Neural cell (in vitro differentiated cells): Measurements from ENCODE around the gene AFF3. TPM values are rescaled to one million over a fixed set of nuclear protein-coding genes. Genes with fewer than 3 reads are reported as not detected.

ENCODE experiments used
- H2AFZ ChIP-seq: fragments of 200-600, 300-800 bp; sonication (generic), shearing (Covaris generic); 2 replicates; pipeline ENCODE4 v1.6.0; 2014; ENCODE audit warnings: low read depth, mild to moderate bottlenecking, antibody characterized with exemption, low read length, moderate library complexity
- H3F3A ChIP-seq: fragments of 200-600 bp; shearing (Covaris generic); 2 replicates; pipeline ENCODE4 v1.6.1; 2016; ENCODE audit warnings: mild to moderate bottlenecking, moderate library complexity, mixed read lengths, antibody characterized with exemption, low read length; ENCODE audit not compliant: insufficient read depth, poor library complexity, severe bottlenecking
- H3K27ac ChIP-seq: fragments of 200-600, 300-800 bp; sonication (generic), shearing (Covaris generic); 2 replicates; pipeline ENCODE4 v1.5.1; 2014; ENCODE audit warnings: mild to moderate bottlenecking, low read length, moderate library complexity
- H3K27me3 ChIP-seq: fragments of 300-800, 200-600 bp; sonication (generic), shearing (Covaris generic); 2 replicates; pipeline ENCODE4 v1.6.0; 2014; ENCODE audit warnings: mild to moderate bottlenecking, low read depth, low read length, moderate library complexity; ENCODE audit not compliant: insufficient read depth
- H3K36me3 ChIP-seq: fragments of 300-800, 200-600 bp; sonication (generic), shearing (Covaris generic); 2 replicates; pipeline ENCODE4 v1.5.1; 2014; ENCODE audit warnings: mild to moderate bottlenecking, antibody characterized with exemption, low read length, moderate library complexity; ENCODE audit not compliant: insufficient read depth
- H3K4me2 ChIP-seq: fragments of 300-800, 200-600 bp; sonication (generic), shearing (Covaris generic); 2 replicates; pipeline ENCODE4 v1.6.0; 2014; ENCODE audit warnings: mild to moderate bottlenecking, low read length
- H3K4me3 ChIP-seq: fragments of 300-800, 200-600 bp; sonication (generic), shearing (Covaris generic); 2 replicates; pipeline ENCODE4 v1.5.1; 2014; ENCODE audit warnings: mild to moderate bottlenecking, low read length, moderate library complexity
- H3K79me2 ChIP-seq: fragments of 200-600 bp; shearing (Covaris generic); replicated peaks from 2 replicates; pipeline ENCODE4 v1.6.0; 2014; ENCODE audit warnings: mild to moderate bottlenecking, low read length, moderate library complexity; ENCODE audit not compliant: insufficient read depth
- H3K9ac ChIP-seq: fragments of 300-800, 200-600 bp; sonication (generic), shearing (Covaris generic); 2 replicates; pipeline ENCODE4 v1.6.1; 2016; ENCODE audit warnings: mild to moderate bottlenecking, low read length, mixed read lengths
- H3K9me2 ChIP-seq: fragments of 200-600 bp; shearing (Covaris generic); 2 replicates; pipeline ENCODE4 v1.6.1; 2016; ENCODE audit warnings: mild to moderate bottlenecking, low read length, mixed read lengths; ENCODE audit not compliant: insufficient read depth
- H3K9me3 ChIP-seq: fragments of 200-600, 300-800 bp; sonication (generic), shearing (Covaris generic); 2 replicates; pipeline ENCODE4 v1.6.1; 2016; ENCODE audit warnings: mild to moderate bottlenecking, mixed run types, low read length, moderate library complexity, mixed read lengths
- H4K20me1 ChIP-seq: fragments of 200-600 bp; shearing (Covaris generic); 2 replicates; pipeline ENCODE4 v1.6.1; 2016; ENCODE audit warnings: mild to moderate bottlenecking, mixed run types; ENCODE audit not compliant: insufficient read depth
- CTCF ChIP-seq: fragments of 450-650 bp; IDR thresholded peaks from 2 replicates; pipeline ENCODE4 v1.5.1; 2014; ENCODE audit warnings: antibody characterized with exemption, mild to moderate bottlenecking, moderate library complexity; ENCODE audit not compliant: poor library complexity, severe bottlenecking
- EP300 ChIP-seq: fragments of 450-650 bp; conservative IDR thresholded peaks from 2 replicates; pipeline ENCODE4 v1.6.1; 2014; ENCODE audit warnings: antibody characterized with exemption, mild to moderate bottlenecking, moderate library complexity; ENCODE audit not compliant: poor library complexity, severe bottlenecking
- EZH2 ChIP-seq: fragments of 200-600, 300-800 bp; shearing (Covaris generic), sonication (generic); IDR thresholded peaks from 2 replicates; pipeline ENCODE4 v1.6.1; 2014; ENCODE audit warnings: antibody characterized with exemption, low read length, borderline replicate concordance, mild to moderate bottlenecking; ENCODE audit not compliant: insufficient read depth, poor library complexity, severe bottlenecking
- MXI1 ChIP-seq: fragments of 450-650 bp; conservative IDR thresholded peaks from 2 replicates; pipeline ENCODE4 v1.6.1; 2014; ENCODE audit warnings: antibody characterized with exemption, mild to moderate bottlenecking; ENCODE audit not compliant: poor library complexity, severe bottlenecking
- POLR2AphosphoS5 ChIP-seq: IDR thresholded peaks from 2 replicates; pipeline ENCODE4 v1.6.1; 2012
- RAD21 ChIP-seq: fragments of 450-650 bp; conservative IDR thresholded peaks from 2 replicates; pipeline ENCODE4 v1.6.1; 2014; ENCODE audit warnings: antibody characterized with exemption, mild to moderate bottlenecking, moderate library complexity
- REST ChIP-seq: IDR thresholded peaks from 2 replicates; pipeline ENCODE4 v1.6.1; 2012; ENCODE audit warnings: borderline replicate concordance
- SMC3 ChIP-seq: fragments of 450-650 bp; conservative IDR thresholded peaks from 2 replicates; pipeline ENCODE4 v1.6.1; 2014; ENCODE audit warnings: antibody characterized with exemption, mild to moderate bottlenecking, moderate library complexity; ENCODE audit not compliant: poor library complexity
- TAF1 ChIP-seq: IDR thresholded peaks from 2 replicates; pipeline ENCODE4 v1.6.1; 2012; ENCODE audit warnings: low read depth
- polyA plus RNA-seq: library from polyadenylated mRNA; depleted of rRNA; stranded (reverse); fragments of >200 nt; gene quantifications from 2 replicates; pipeline ENCODE4 v1.2.3, GENCODE V29; 2014

Gene AFF3
- polyA plus RNA-seq, 1 donor from 2014 or later, result 5.1 TPM

- no peak overlapping the region for H3K27ac ChIP-seq
- no peak overlapping the region for H3K4me3 ChIP-seq
- H3K4me2 ChIP-seq, result no peak overlapping the region
- no peak overlapping the region for H2AFZ ChIP-seq
- H3K9ac ChIP-seq, result no peak overlapping the region
- no peaks in the 10 kb centered on the region for H3K9me2 ChIP-seq
- no peaks in the 10 kb centered on the region for H3F3A ChIP-seq
- H3K79me2 ChIP-seq, result no peaks in the 10 kb centered on the region
- TF ChIP-seq EZH2, result no peak
- no peak for TF ChIP-seq MXI1
- TF ChIP-seq TAF1, result no peak
- TF ChIP-seq CTCF, result no peak
- TF ChIP-seq EP300, result no peak
- no peak for TF ChIP-seq POLR2AphosphoS5
- no peak for TF ChIP-seq RAD21
- TF ChIP-seq REST, result no peak
- no peak for TF ChIP-seq SMC3
- H3K36me3 ChIP-seq, result no peaks in the 10 kb centered on the region
- H3K9me3 ChIP-seq, result no peaks in the 10 kb centered on the region
- no peaks in the 10 kb centered on the region for H4K20me1 ChIP-seq
- no peaks in the 10 kb centered on the region for H3K27me3 ChIP-seq
These were observed 35.8 kb upstream of the AFF3 start for GRCh38 chr2:100178085-100178788.

GRCh38 chr2:100176925-100177324 is 34.5 kb upstream of the AFF3 start:
- Histone ChIP-seq H3F3A (no peaks in the 10 kb centered on the region), H3K36me3 (no peaks in the 10 kb centered on the region), H3K27ac (no peak overlapping the region), H3K9me2 (no peaks in the 10 kb centered on the region), H4K20me1 (no peaks in the 10 kb centered on the region), H3K27me3 (no peaks in the 10 kb centered on the region), H3K9me3 (no peaks in the 10 kb centered on the region), H3K4me2 (no peak overlapping the region), H2AFZ (no peak overlapping the region), H3K79me2 (no peaks in the 10 kb centered on the region), H3K9ac (no peak overlapping the region), H3K4me3 (no peak overlapping the region)
- TF ChIP-seq CTCF, result no peak
- TF ChIP-seq EP300, result no peak
- TF ChIP-seq MXI1, result no peak
- no peak for TF ChIP-seq SMC3
- no peak for TF ChIP-seq EZH2
- no peak for TF ChIP-seq POLR2AphosphoS5
- no peak for TF ChIP-seq REST
- TF ChIP-seq RAD21, result no peak
- TF ChIP-seq TAF1, result no peak
